GM23338 (cell line): ENCODE measurements around the gene CELF2. TPM values are rescaled to one million over a fixed set of nuclear protein-coding genes. Genes with fewer than 3 reads are reported as not detected.
A peak's percentile ranks its signal among the peaks of the same experiment; 100 is the strongest.

ENCODE experiments used
- ATAC-seq: fragments of 200-7000 bp; cut with Tn5 transposase; 3 replicates; pipeline ENCODE4 v1.9.1; 2020
- DNase-seq: peaks from one replicate; pipeline ENCODE4 v3.0.0-alpha.2; 2015; ENCODE audit warnings: low spot score
- H2AFZ ChIP-seq: fragments of 200-600 bp; sonication (generic); 2 replicates; pipeline ENCODE4 v1.8.0; 2016; ENCODE audit warnings: antibody characterized with exemption, mild to moderate bottlenecking, moderate library complexity
- H3F3A ChIP-seq: fragments of 200-600 bp; sonication (generic); replicated peaks from 2 replicates; pipeline ENCODE4 v1.8.0; 2017; ENCODE audit warnings: antibody characterized with exemption, mixed run types, low read depth
- H3K27ac ChIP-seq: fragments of 200-600 bp; sonication (generic); 2 replicates; pipeline ENCODE4 v1.6.1; 2016; ENCODE audit warnings: low read depth
- H3K27me3 ChIP-seq: fragments of 200-600 bp; sonication (generic); 2 replicates; pipeline ENCODE4 v1.8.0; 2016; ENCODE audit warnings: mild to moderate bottlenecking, mixed run types, moderate library complexity; ENCODE audit not compliant: insufficient read depth
- H3K36me3 ChIP-seq: fragments of 200-600 bp; sonication (generic); 2 replicates; pipeline ENCODE4 v1.8.0; 2016; ENCODE audit warnings: mild to moderate bottlenecking; ENCODE audit not compliant: insufficient read depth
- H3K4me1 ChIP-seq: fragments of 200-600 bp; sonication (generic); 2 replicates; pipeline ENCODE4 v1.8.0; 2016; ENCODE audit warnings: mild to moderate bottlenecking, moderate library complexity; ENCODE audit not compliant: insufficient read depth
- H3K4me2 ChIP-seq: fragments of 200-600 bp; sonication (generic); 2 replicates; pipeline ENCODE4 v1.7.1; 2017; ENCODE audit warnings: mixed run types
- H3K4me3 ChIP-seq: fragments of 200-600 bp; sonication (generic); 2 replicates; pipeline ENCODE4 v1.6.1; 2016; ENCODE audit warnings: mixed run types
- H3K79me2 ChIP-seq: fragments of 200-600 bp; sonication (generic); replicated peaks from 2 replicates; pipeline ENCODE4 v1.8.0; 2017; ENCODE audit warnings: mild to moderate bottlenecking; ENCODE audit not compliant: insufficient read depth
- H3K9me2 ChIP-seq: fragments of 200-600 bp; sonication (generic); 2 replicates; pipeline ENCODE4 v1.8.0; 2017; ENCODE audit not compliant: insufficient read depth
- H4K20me1 ChIP-seq: fragments of 200-600 bp; sonication (generic); replicated peaks from 2 replicates; pipeline ENCODE4 v1.8.0; 2017; ENCODE audit warnings: mild to moderate bottlenecking; ENCODE audit not compliant: insufficient read depth
- H3K27ac Mint-ChIP-seq: 2 replicates; pipeline ENCODE4 v1.8.0; 2020; ENCODE audit warnings: inconsistent platforms, mild to moderate bottlenecking, moderate library complexity, mixed read lengths
- H3K27me3 Mint-ChIP-seq: 3 replicates; pipeline ENCODE4 v1.8.0; 2022; ENCODE audit warnings: low read depth, mild to moderate bottlenecking, moderate library complexity, mixed read lengths, inconsistent platforms; ENCODE audit not compliant: insufficient read depth, poor library complexity
- H3K36me3 Mint-ChIP-seq: 3 replicates; pipeline ENCODE4 v1.8.0; 2021; ENCODE audit warnings: low read depth, mild to moderate bottlenecking, inconsistent platforms, moderate library complexity, mixed read lengths
- H3K4me1 Mint-ChIP-seq: 3 replicates; pipeline ENCODE4 v1.8.0; 2020; ENCODE audit warnings: mild to moderate bottlenecking, inconsistent platforms, mixed read lengths
- H3K4me3 Mint-ChIP-seq: 3 replicates; pipeline ENCODE4 v1.8.0; 2021; ENCODE audit warnings: moderate library complexity, mild to moderate bottlenecking, inconsistent platforms, mixed read lengths
- H3K9me3 Mint-ChIP-seq: 3 replicates; pipeline ENCODE4 v1.8.0; 2020; ENCODE audit warnings: moderate library complexity, mild to moderate bottlenecking, inconsistent platforms, mixed read lengths
- CTCF ChIP-seq, 2 experiments: fragments of 200-600 bp in 1 of 2; sonication (generic) in 1 of 2; conservative IDR thresholded peaks; 2 replicates each; pipeline versions ENCODE4 v1.5.1 to v1.6.1; 2016 to 2017; ENCODE audit warnings: antibody characterized with exemption in 2 of 2, low read depth in 2 of 2, mild to moderate bottlenecking in 2 of 2, moderate library complexity in 1 of 2
- ETS1 ChIP-seq: IDR thresholded peaks from 2 replicates; pipeline ENCODE4 v1.6.1; 2016; ENCODE audit warnings: antibody characterized with exemption
- EZH2phosphoT487 ChIP-seq: fragments of 200-600 bp; sonication (generic); IDR thresholded peaks from one replicate; pipeline ENCODE4 v1.8.1; 2018; ENCODE audit warnings: antibody characterized with exemption; ENCODE audit not compliant: unreplicated experiment
- JUNB ChIP-seq: IDR thresholded peaks from one replicate; pipeline ENCODE4 v1.6.1; 2016; ENCODE audit warnings: antibody characterized with exemption; ENCODE audit not compliant: unreplicated experiment
- POLR2AphosphoS5 ChIP-seq: IDR thresholded peaks from 2 replicates; pipeline ENCODE4 v1.6.1; 2016; ENCODE audit warnings: antibody characterized with exemption, low read depth
- ZNF331 ChIP-seq: fragments of 250-450 bp; sonication (Bioruptor Pico); IDR thresholded peaks from 2 replicates; pipeline ENCODE4 v1.5.0; 2020; ENCODE audit warnings: low read depth, mild to moderate bottlenecking, moderate library complexity
- ZNF462 ChIP-seq: fragments of 250-450 bp; sonication (Bioruptor Pico); IDR thresholded peaks from 2 replicates; pipeline ENCODE4 v1.5.0; 2020; ENCODE audit warnings: mild to moderate bottlenecking, moderate library complexity
- polyA plus RNA-seq: library from polyadenylated mRNA; unstranded; fragments of >200 nt; fragmentation: Nextera tagmentation; extraction: Ambion mirVana; gene quantifications from 2 replicates; pipeline ENCODE4 v1.2.1, GENCODE V29; 2016
- total RNA-seq: library from RNA; depleted of rRNA; stranded (reverse); fragments of >200 nt; shearing (Covaris generic); gene quantifications from 2 replicates; pipeline ENCODE4 v1.2.3, GENCODE V29; 2014

CELF2 gene
- total and polyA plus RNA-seq, 2 experiments from 2014 or later, result 18.1 to 22.5 TPM

- H3K9me2 ChIP-seq, result no peaks in the 10 kb centered on the region
- Mint-ChIP-seq H3K27me3 (peaks cover 4% of the 10 kb centered on the region), H3K4me3 (no peak overlapping the region), H3K9me3 (no peaks in the 10 kb centered on the region), H3K27ac (no peak overlapping the region), H3K36me3 (no peaks in the 10 kb centered on the region), H3K4me1 (peaks cover 25% of the 10 kb centered on the region)
- peaks cover 3% of the 10 kb centered on the region; the same call in 1 of the 2 replicates for H4K20me1 ChIP-seq
- H3K4me2 ChIP-seq, result no peak overlapping the region
- no peak overlapping the region for H3K27ac ChIP-seq
- no peak overlapping the region for H3K4me3 ChIP-seq
- ATAC-seq (no peak), DNase-seq (no peak)
- H3K79me2 ChIP-seq, result no peaks in the 10 kb centered on the region
- H3K4me1 ChIP-seq, result peaks cover 32% of the 10 kb centered on the region
- no peaks in the 10 kb centered on the region for H3F3A ChIP-seq
- H3K36me3 ChIP-seq, result no peaks in the 10 kb centered on the region
- TF ChIP-seq ZNF331, result no peak
- no peak for TF ChIP-seq POLR2AphosphoS5
- no peak for TF ChIP-seq ZNF462 (CRISPR knock-in tag)
- no peak overlapping the region for H2AFZ ChIP-seq
- no peaks in the 10 kb centered on the region for H3K27me3 ChIP-seq
Measured at GRCh38 chr10:11326913-11327616, 309.4 kb downstream of the CELF2 start.

GRCh38 chr10:11328264-11329061 is 310.8 kb downstream of the CELF2 start:
- Histone ChIP-seq H3F3A (no peaks in the 10 kb centered on the region), H2AFZ (no peak overlapping the region), H3K4me3 (no peak overlapping the region), H3K36me3 (no peaks in the 10 kb centered on the region), H3K79me2 (no peaks in the 10 kb centered on the region), H3K27ac (peak overlapping the region; percentile 68), H3K4me2 (0 out of 2 replicates have a peak overlapping the region, but pooled peaks have one; percentile 50), H3K27me3 (no peaks in the 10 kb centered on the region), H3K4me1 (peaks cover 32% of the 10 kb centered on the region), H3K9me2 (no peaks in the 10 kb centered on the region), H4K20me1 (peaks cover 3% of the 10 kb centered on the region; the same call in 1 of the 2 replicates)
- Mint-ChIP-seq H3K9me3 (no peaks in the 10 kb centered on the region), H3K36me3 (no peaks in the 10 kb centered on the region), H3K27me3 (peaks cover 4% of the 10 kb centered on the region), H3K4me3 (no peak overlapping the region), H3K27ac (peak overlapping the region; percentile 88), H3K4me1 (peaks cover 29% of the 10 kb centered on the region)
- ATAC-seq, result peak; percentile 48
- DNase-seq, result peak; percentile 16
- TF ChIP-seq CTCF (conservative IDR thresholded peaks at IDR 0.05; ENCODE audit: low read depth in 2 of 2) (no peak), POLR2AphosphoS5 (no peak), JUNB (no peak), EZH2phosphoT487 (no peak), ETS1 (no peak)
